SW 1271 (cell line): ENCODE data around the gene CENPF.
"Not testable (repeated sequence)": the region's sequence is repeated elsewhere in the genome, so short reads cannot be mapped to it uniquely, and the experiment has no call there.

Experiments
- DNase-seq, 2 experiments: peaks; one replicate each; lab custom pipeline; 2025; lab: John Stamatoyannopoulos, UW

The CENPF gene, protein sequence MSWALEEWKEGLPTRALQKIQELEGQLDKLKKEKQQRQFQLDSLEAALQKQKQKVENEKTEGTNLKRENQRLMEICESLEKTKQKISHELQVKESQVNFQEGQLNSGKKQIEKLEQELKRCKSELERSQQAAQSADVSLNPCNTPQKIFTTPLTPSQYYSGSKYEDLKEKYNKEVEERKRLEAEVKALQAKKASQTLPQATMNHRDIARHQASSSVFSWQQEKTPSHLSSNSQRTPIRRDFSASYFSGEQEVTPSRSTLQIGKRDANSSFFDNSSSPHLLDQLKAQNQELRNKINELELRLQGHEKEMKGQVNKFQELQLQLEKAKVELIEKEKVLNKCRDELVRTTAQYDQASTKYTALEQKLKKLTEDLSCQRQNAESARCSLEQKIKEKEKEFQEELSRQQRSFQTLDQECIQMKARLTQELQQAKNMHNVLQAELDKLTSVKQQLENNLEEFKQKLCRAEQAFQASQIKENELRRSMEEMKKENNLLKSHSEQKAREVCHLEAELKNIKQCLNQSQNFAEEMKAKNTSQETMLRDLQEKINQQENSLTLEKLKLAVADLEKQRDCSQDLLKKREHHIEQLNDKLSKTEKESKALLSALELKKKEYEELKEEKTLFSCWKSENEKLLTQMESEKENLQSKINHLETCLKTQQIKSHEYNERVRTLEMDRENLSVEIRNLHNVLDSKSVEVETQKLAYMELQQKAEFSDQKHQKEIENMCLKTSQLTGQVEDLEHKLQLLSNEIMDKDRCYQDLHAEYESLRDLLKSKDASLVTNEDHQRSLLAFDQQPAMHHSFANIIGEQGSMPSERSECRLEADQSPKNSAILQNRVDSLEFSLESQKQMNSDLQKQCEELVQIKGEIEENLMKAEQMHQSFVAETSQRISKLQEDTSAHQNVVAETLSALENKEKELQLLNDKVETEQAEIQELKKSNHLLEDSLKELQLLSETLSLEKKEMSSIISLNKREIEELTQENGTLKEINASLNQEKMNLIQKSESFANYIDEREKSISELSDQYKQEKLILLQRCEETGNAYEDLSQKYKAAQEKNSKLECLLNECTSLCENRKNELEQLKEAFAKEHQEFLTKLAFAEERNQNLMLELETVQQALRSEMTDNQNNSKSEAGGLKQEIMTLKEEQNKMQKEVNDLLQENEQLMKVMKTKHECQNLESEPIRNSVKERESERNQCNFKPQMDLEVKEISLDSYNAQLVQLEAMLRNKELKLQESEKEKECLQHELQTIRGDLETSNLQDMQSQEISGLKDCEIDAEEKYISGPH (N-terminal part only)

DNA sequence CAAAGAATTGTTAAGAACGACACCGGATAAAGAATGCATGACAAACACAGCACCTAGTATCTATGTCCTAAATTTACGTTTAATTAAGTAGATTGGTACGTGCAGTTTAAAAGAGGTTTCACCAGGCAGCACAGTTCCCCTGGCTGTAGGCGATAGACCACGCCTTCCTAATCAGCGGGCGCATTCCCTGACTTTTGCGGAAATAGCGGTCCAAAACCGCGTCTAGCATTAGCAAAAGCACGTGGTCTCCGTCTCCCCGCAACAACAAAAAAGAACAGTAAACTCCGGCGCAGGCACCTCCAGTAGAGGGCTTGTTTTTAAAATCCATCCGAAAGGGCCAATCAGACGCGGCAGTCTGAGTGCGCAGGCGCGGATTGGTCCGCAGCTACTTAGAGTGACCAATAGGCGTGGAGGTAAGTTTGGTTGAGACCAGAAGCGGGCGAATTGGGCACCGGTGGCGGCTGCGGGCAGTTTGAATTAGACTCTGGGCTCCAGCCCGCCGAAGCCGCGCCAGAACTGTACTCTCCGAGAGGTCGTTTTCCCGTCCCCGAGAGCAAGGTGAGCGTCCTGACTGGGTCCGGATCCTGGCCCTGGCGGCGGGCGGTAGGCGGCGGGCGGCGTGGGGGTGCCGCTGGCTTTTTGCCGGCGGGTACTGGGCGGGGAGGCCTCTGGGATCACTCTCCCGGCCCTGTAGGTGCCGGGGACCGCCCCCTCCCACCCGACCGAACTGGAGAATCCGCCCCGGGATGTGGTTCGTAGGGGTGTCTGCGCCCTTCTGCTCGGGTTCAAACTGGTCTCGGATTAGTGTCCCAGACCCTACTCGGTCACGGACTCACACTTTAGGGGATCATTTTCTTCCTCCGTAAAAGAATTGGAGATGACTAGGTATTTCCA, at the start of gene CENPF:
TSS of gene CENPF (plus strand) at position 432 of the 894 bp plus-strand sequence. CDS start 10,560 bp downstream, outside the sequence.
- DNase-seq: peak; percentile 90 to 97

DNA sequence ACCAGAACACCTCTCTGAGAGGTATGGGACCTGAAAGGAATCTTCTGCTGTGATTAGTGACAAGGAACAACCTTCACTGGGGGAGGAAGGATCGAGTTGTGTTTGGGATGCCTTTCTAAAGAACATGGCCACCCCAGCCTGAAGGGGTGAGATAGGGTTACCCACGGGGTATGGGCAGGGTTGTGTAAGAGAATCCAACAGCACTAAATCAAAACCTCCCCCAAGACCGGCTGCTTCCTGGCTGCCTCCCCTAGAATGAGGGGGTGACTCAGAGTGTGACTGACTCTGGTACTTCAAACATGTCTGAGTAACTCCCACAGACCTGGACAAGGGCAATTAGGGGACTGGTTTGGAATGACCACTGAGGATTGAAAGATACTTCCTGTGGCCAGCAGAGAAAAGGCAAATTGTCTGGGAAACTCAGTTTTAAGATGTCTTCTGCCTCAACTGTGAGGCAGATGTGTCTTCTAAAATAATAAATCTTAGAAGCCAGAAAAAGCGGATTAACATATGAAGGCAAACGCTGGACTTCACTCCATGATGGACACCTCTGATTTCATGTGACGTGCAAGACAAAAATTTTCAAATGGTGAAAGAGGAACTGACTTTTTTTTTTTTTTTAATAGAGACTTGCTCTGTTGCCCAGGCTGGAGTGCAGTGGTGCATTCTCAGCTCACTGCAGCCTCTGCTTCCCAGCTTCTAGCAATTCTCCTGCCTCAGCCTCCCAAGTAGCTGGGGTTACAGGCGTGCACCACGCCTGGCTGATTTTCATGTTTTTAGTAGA, 44.9 kb upstream of the CENPF start:
- peak; percentile 15 to 49 for DNase-seq

DNA sequence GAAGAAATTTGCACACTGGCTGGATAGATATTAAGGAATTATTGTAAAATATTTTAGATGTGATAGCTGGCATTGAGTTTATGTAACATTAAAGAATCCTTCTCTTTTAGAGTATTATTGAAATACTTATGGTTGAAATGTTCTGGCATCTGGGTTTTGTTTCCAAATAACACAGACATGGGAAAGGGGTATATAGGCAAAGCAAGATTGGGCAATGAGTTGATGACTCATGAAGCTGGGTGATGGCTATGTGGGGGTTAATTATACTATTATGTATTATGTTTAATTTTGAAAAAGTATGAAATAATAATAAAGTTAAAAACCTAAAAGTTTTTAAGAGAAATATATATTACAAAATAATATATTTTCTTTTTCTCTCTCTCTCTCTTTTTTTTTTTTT, 39.1 kb upstream of the CENPF start:
- DNase-seq: no peak

DNA sequence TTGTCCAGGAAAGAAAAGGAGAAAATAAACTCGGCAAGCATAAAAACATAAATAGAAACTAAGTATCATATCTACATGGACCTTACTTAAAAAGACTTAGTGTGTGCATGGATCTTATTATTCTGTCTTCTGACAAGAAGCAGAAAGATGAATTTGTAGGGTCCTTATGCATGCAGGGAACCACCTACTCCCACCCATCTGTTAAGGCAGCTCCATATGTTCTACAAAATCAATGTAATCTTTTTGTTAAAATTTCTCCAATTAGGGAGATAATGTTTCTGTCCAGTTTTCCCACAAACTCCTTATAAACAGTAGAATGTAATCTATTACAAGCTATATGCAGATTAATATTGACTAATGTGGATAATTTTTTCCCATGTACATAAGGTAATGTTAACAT, 37.7 kb upstream of the CENPF start:
- DNase-seq: no peak

DNA sequence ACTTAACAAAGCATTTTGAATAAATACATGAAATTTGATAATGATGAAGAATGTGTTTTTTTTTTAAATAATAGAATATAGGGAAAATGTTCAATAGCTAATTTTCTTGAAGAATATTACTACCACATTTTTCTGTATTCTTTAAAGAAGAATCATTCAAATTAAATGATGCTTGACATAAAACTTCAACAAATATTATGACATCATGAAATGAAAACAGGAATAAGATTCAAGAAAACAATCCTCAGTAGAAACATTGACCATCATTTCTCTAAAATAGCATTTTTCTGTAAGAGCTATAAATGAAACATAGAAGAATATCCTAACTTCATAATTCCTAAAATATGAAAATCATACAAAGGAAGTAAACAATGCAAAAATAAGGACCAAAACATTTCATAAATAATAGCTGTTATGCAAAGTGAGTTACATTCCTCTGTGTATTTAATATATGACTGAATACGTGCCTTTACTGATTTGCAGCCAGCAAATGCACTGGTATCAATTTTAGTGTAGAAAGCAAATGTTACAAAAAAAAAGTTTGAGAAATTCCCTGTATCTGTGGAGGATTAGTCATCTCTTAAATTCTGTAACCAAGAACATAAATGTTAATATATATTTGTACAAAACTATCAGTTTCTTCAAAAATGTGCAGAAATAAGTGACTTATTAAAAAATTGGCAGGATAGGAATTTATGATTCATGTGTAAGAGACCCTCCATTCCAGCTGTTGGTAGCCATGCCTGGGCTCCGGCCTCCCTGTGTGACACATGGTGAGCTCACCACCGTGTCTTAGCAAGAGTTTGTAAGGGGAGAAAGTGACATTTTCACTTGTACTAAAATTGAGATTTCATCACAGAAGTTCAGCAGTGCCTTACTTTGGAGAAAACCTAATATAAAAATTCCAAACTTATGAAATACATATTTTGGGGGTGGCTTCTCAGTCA, 36.6 kb upstream of the CENPF start:
- peak; percentile 34 to 46 for DNase-seq

DNA sequence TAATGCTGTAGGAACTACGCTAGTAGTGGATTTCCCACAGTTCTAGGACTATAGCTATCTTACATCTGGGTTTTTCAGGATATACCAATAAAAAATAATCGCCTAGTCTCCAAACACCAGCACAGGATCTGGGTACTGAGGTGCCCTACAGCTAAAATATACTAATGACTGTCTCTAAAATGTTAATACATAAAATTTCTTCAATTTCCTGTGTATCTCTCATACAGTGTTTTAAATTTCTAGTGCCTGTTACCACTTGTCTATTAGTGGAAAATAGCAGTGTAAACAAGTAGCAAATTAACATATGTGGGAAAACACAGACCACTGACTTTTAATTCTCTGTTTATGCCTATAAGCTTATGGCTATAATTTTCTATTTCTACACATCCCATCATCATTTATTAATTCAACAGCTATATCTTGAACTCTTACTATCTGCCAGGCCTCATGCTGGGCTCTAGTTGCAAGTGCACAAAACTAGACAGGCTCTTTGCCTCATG, 35.5 kb upstream of the CENPF start:
- DNase-seq: no peak

DNA sequence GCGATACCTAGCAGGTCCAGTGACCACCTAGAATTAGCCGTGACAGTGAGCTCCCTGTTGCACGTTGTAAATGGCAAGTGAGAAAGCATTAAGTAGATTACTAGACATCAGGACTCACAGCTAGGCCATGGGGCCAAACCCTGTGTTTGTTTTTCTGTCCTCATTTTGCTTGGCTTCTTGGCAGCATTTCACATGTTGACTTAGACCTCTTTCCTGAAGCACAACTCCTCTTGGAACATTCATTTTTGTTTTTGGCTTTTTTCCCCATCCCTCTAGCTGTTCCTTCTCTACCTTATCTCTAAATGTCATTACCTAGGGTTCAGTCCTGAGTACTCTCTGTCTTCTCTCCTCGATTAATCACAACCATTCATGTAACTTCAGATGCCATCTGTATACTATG, 34.7 kb upstream of the CENPF start:
- no peak for DNase-seq

DNA sequence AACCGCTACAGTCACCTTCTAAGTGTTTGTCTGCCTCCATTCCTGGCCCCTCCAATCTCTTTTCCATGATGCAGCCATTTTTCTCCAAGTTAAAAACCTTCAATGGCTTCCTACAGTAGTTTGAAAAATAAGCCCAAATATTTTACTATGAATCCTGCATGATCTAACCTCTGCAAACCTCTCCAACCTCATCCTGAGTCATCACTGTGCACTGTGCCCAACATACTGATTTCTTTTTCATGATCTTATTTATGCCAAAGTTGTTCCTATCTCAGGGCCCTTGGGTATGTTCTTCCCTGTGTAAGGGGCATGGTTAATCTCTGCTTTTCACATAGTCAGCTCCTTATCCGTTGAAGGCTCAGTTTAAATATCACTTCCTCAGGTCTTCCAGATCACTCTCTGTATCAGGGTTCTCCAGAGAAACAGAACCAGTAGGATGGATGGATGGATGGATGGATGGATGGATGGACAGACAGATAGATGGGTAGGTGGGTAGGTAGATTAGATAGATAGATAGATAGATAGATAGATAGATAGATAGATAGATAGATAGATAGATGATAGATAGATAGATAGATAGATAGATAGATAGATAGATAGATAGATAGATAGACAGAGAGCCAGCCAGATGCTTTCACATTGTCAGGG, 33.5 kb upstream of the CENPF start:
- no peak for DNase-seq

DNA sequence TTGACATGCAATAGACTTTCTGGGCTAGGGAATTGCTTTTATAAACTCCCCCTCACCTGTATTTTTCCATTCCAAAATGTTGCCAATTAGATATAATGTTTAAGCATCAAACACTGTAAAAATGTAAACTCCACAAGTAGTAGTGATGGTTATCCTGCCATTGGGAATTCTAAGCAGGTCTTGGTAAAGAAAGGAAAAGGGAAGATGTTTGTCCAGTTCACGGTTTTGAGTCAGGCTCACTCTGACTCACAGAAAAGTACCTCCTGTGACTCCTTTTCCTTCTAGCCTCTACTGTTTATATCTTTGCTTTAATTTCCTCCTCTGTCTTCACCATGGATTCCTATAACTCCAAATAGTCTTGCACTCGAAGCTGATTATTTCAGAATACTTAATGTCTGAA, 32.6 kb upstream of the CENPF start:
- peak in 1 of 2 experiments; percentile 15 for DNase-seq

DNA sequence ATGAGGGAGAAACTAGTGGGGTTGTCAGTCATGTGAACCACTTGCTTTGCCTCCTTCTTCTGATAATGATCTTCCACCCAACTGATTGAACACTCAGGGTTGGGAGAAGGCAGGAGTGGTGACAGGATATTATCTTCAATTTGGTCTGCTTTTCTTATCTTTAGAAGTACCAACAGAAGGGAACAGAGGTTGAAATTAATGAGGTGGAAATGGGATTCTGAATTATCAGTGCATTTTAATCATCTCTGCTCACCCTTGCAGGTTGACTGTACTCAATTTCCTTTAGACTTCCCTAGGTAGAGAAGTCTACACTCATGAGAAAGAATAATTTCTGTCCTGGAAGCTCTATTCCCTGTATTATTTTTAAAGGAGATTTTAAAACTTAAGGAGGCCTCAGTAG, 31.7 kb upstream of the CENPF start:
- no peak for DNase-seq

DNA sequence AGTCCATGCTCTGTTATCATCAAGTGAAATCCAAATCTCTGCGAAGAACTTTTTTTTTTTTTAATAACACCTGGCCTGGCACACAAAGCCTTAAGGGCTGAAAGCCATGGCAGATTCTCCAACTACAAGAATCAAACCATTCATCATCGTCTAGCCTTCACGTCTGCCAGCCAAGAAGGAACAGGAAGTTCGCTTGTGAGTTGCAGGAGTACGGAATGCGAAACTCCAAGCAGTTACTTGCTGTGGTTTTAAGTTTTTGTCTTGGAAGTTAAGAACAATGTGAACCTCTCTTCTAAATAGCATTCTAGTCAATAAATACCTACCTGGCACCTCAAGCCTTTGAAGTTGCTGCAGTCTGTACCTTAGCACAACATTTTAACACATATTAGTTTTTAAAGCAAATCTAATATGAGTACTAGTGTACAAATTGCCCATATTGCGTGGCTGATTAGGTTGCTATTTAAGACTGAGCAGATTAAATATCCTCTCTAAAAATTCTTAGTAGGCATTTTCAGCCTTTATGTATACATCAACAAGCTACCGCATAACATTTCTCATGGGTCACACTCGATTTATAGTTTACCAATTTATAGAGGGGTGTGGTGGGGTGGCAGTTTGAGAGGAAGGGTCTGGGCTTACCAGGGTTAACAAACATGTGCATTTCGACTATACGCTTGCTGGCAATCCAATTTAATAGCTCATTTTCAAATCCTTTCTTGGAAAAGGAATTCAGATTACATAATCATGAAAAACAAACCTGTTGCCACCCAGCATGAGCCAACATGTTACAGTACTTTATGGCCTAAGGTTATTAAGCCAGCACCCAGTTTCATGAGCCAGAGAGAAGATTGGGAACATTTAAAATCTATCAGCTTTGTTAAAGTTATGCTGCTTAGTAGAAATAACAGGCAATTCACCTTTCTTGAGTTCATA, 29.3 kb upstream of the CENPF start:
- no peak for DNase-seq

DNA sequence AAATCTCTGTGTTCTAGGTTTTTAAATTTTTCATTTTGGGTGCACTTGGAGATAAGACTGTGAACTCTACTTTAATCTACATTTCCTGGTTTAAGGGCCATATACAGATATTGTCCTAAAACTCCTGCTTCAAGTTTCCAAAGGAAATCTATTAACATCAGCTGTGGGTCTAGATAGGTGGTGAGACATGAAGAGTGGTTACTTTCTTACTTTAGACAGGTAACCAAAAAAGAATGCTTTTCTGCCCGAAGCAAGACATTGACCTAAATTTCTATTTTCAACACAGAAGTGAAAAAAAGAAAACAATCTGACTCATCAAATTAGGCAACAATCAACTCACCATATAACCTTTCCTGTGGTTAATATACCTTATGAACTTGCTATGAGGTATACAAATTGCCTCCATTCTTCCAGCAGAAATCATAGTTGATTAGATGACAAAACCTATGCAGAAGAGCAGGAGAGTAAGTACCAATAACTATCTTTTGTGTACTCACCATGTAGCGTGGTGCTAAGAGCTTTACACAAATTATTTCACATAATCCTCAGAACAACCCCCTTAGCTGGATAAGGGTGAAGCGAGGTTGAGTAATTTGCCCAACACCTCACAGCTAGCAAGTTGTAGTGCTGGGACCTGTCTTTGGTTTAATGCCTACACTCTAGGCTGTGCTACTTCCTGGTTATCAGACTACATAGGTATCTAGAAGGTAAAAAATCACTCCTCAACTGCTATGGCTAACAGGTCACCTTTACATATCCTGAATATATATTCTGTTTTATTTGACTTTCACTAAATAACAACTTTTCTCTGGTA, 28.2 kb upstream of the CENPF start:
- DNase-seq: no peak

DNA sequence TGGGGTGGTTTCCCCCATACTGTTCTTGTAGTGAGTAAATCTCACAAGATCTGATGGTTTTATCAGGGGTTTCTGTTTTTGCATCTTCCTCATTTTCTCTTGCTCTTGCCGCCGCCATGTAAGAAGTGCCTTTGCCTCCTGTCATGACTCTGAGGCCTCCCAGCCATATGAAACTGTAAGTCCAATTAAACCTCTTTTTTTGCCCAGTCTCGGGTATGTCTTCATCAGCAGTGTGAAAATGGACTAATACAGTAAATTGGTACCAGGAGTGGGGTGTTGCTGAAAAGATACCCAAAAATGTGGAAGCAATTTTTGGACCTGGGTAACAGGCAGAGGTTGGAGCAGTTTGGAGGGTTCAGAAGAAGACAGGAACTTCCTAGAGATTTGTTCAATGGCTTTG, 26.9 kb upstream of the CENPF start:
- DNase-seq: not testable (repeated sequence)

DNA sequence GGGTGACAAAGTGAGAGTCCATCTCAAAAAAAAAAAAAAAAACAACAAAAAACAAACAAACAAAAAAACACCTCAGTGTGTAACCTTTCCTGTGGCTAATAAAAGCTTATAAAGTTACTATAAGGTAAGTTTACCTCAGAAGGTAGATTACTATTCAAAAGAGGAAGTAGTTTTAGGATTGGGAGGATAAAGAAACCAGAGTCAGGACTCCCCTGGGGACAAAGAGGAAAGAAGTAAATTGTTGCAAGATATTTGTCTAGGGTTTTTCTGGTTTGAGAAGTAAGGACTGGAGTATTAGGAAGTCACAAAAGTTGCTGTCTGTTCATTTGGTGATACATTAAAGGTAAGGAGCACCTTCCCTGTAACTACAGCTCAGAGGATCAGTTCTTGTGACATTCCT, 23.8 kb upstream of the CENPF start:
- DNase-seq: no peak

DNA sequence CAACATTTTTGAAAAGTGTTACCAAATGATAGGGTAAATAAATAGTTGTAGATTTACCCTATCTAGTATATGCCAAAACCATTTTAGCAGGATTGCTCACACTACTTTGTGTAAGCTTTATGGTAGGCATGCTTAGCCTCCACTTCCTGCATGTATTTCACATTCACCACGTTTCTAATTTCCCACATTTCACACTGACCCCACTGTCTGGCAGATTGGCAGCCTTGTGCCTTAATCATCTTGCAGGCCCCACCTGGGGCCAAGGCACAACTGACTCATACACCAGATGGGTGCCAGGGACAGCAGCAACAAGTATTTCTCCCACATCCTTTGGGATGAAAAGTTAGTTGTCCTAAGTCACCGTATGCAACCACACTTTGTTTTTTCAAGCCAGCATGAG, 21.2 kb upstream of the CENPF start:
- peak; percentile 77 to 81 for DNase-seq

DNA sequence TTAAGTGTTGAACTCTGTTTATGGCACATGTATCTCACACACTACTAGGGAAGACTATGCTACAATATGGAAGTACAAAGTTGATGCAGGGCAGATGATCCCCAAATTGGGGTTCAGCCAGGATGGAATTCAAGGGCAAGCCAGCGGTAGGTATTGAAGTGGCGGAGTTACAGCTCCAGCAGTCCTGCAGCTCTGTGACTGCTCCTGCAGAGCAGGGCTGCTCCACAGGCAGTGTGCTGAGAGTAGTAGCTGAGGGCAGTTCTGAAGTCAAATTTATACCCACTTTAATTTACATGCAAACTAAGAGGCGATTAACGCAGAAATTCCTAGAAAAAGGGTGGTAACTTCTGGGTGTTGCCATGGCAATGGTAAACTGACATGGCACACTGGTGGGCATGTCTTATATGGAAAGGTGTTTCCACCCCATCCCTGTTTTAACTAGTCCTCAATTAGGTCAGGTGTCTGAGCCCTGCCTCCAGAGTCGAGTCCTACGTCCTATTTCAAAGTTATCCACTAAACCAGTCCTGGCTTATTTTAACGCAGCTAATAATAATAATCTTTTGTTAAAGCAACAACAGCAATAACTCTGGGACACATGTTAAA, 20.6 kb upstream of the CENPF start:
- no peak for DNase-seq
